H9 (cell line): ENCODE data around the gene UBE2D2. TPM values are rescaled to one million over a fixed set of nuclear protein-coding genes. Genes with fewer than 3 reads are reported as not detected.
A peak's percentile ranks its signal among the peaks of the same experiment; 100 is the strongest.

ENCODE experiments used
- DNase-seq: peaks from one replicate; pipeline ENCODE4 v3.0.0-alpha.2; 2017
- H2AFZ ChIP-seq: one replicate; pipeline ENCODE4 v1.6.1; 2013; ENCODE audit warnings: mild to moderate bottlenecking, low read length, control low read depth, moderate library complexity
- H2AK5ac ChIP-seq: 2 replicates; pipeline ENCODE4 v1.6.1; 2013; ENCODE audit warnings: low read length, control low read depth, mixed read lengths; ENCODE audit not compliant: insufficient read length
- H2BK120ac ChIP-seq: one replicate; pipeline ENCODE4 v1.6.1; 2013; ENCODE audit warnings: low read depth, mild to moderate bottlenecking, low read length, control low read depth, inconsistent platforms; ENCODE audit not compliant: poor library complexity, severe bottlenecking
- H2BK12ac ChIP-seq: 2 replicates; pipeline ENCODE4 v1.6.1; 2013; ENCODE audit warnings: low read length, control low read depth, mixed read lengths, low read depth; ENCODE audit not compliant: insufficient read length
- H2BK15ac ChIP-seq: 2 replicates; pipeline ENCODE4 v1.6.1; 2013; ENCODE audit warnings: low read depth, low read length, control low read depth
- H2BK20ac ChIP-seq: one replicate; pipeline ENCODE4 v1.6.1; 2013; ENCODE audit warnings: low read depth, mild to moderate bottlenecking, low read length, control low read depth, inconsistent platforms; ENCODE audit not compliant: poor library complexity, severe bottlenecking
- H2BK5ac ChIP-seq: 2 replicates; pipeline ENCODE4 v1.6.1; 2013; ENCODE audit warnings: low read length, control low read depth, mixed read lengths; ENCODE audit not compliant: insufficient read length
- H3K14ac ChIP-seq: 2 replicates; pipeline ENCODE4 v1.6.1; 2013; ENCODE audit warnings: low read length, control low read depth; ENCODE audit not compliant: insufficient read depth
- H3K18ac ChIP-seq: 2 replicates; pipeline ENCODE4 v1.6.1; 2013; ENCODE audit warnings: low read depth, mild to moderate bottlenecking, mixed read lengths, low read length, control low read depth; ENCODE audit not compliant: insufficient read length
- H3K23ac ChIP-seq: 2 replicates; pipeline ENCODE4 v1.6.1; 2013; ENCODE audit warnings: low read length, control low read depth, mixed read lengths, low read depth; ENCODE audit not compliant: insufficient read length
- H3K23me2 ChIP-seq: 2 replicates; pipeline ENCODE4 v1.6.1; 2013; ENCODE audit warnings: low read depth, mild to moderate bottlenecking, mixed read lengths, low read length, control low read depth; ENCODE audit not compliant: insufficient read length, poor library complexity, severe bottlenecking
- H3K27ac ChIP-seq: 2 replicates; pipeline ENCODE4 v1.5.1; 2013; ENCODE audit warnings: low read length, control low read depth, mixed read lengths, low read depth; ENCODE audit not compliant: insufficient read length
- H3K27me3 ChIP-seq: 2 replicates; pipeline ENCODE4 v1.6.1; 2013; ENCODE audit warnings: low read length, control low read depth, inconsistent platforms; ENCODE audit not compliant: insufficient read depth
- H3K4ac ChIP-seq: 2 replicates; pipeline ENCODE4 v1.6.1; 2013; ENCODE audit warnings: low read depth, mild to moderate bottlenecking, control low read depth, inconsistent platforms, low read length, moderate library complexity
- H3K4me1 ChIP-seq: 2 replicates; pipeline ENCODE4 v1.6.1; 2013; ENCODE audit warnings: low read length, control low read depth, inconsistent platforms; ENCODE audit not compliant: insufficient read depth
- H3K4me2 ChIP-seq: 2 replicates; pipeline ENCODE4 v1.6.1; 2013; ENCODE audit warnings: low read length, control low read depth, mixed read lengths; ENCODE audit not compliant: insufficient read length, insufficient read depth
- H3K56ac ChIP-seq: 2 replicates; pipeline ENCODE4 v1.6.1; 2013; ENCODE audit warnings: low read depth, mild to moderate bottlenecking, mixed read lengths, low read length, control low read depth; ENCODE audit not compliant: insufficient read length
- H3K79me1 ChIP-seq: 2 replicates; pipeline ENCODE4 v1.6.1; 2013; ENCODE audit warnings: low read depth, mild to moderate bottlenecking, moderate library complexity, low read length, control low read depth, inconsistent platforms; ENCODE audit not compliant: insufficient read depth, poor library complexity, severe bottlenecking
- H3K79me2 ChIP-seq: 2 replicates; pipeline ENCODE4 v1.6.1; 2013; ENCODE audit warnings: low read length, control low read depth, inconsistent platforms; ENCODE audit not compliant: insufficient read depth
- H3K9ac ChIP-seq: 2 replicates; pipeline ENCODE4 v1.6.1; 2013; ENCODE audit warnings: low read length, control low read depth, mixed read lengths; ENCODE audit not compliant: insufficient read length; ENCODE audit errors: extremely low read depth
- H3K9me3 ChIP-seq: one replicate; pipeline ENCODE4 v1.6.1; 2013; ENCODE audit warnings: low read depth, low read length, inconsistent platforms; ENCODE audit not compliant: control insufficient read depth
- H3T11ph ChIP-seq: one replicate; pipeline ENCODE4 v1.6.1; 2013; ENCODE audit warnings: mild to moderate bottlenecking, low read length, control low read depth, inconsistent platforms
- H4K20me1 ChIP-seq: one replicate; pipeline ENCODE4 v1.6.1; 2013; ENCODE audit not compliant: control insufficient read depth, insufficient read length, insufficient read depth
- H4K5ac ChIP-seq: 2 replicates; pipeline ENCODE4 v1.6.1; 2013; ENCODE audit warnings: low read depth, mild to moderate bottlenecking, mixed read lengths, low read length, control low read depth; ENCODE audit not compliant: insufficient read length
- H4K8ac ChIP-seq: replicated peaks from 2 replicates; pipeline ENCODE4 v1.6.1; 2013; ENCODE audit warnings: low read length, control low read depth, mixed read lengths, low read depth; ENCODE audit not compliant: insufficient read length
- H4K91ac ChIP-seq: 2 replicates; pipeline ENCODE4 v1.6.1; 2013; ENCODE audit warnings: low read depth, mild to moderate bottlenecking, moderate library complexity, mixed read lengths, low read length, control low read depth; ENCODE audit not compliant: insufficient read length
- H3K27ac Mint-ChIP-seq, 3 experiments: 2 replicates in 2 of 3; 3 replicates in 1 of 3; pipeline ENCODE4 v1.8.0; 2020 to 2021; ENCODE audit warnings: mixed read lengths in 3 of 3, mild to moderate bottlenecking in 1 of 3, moderate library complexity in 1 of 3
- H3K27me3 Mint-ChIP-seq: 2 replicates; pipeline ENCODE4 v1.8.0; 2021; ENCODE audit warnings: low read depth, mild to moderate bottlenecking, moderate library complexity, mixed read lengths
- H3K36me3 Mint-ChIP-seq, 3 experiments: 2 replicates in 2 of 3; 3 replicates in 1 of 3; pipeline ENCODE4 v1.8.0; 2020 to 2021; ENCODE audit warnings: low read depth in 3 of 3, mixed read lengths in 3 of 3; ENCODE audit not compliant: insufficient read depth in 1 of 3
- H3K4me1 Mint-ChIP-seq, 2 experiments: 2 replicates each; pipeline ENCODE4 v1.8.0; 2020; ENCODE audit warnings: mixed read lengths in 2 of 2
- H3K4me3 Mint-ChIP-seq, 2 experiments: 2 replicates in 1 of 2; 3 replicates in 1 of 2; pipeline ENCODE4 v1.8.0; 2020 to 2021; ENCODE audit warnings: mild to moderate bottlenecking in 2 of 2, mixed read lengths in 2 of 2, moderate library complexity in 1 of 2
- H3K9me3 Mint-ChIP-seq, 2 experiments: 2 replicates in 1 of 2; 3 replicates in 1 of 2; pipeline ENCODE4 v1.8.0; 2020; ENCODE audit warnings: mild to moderate bottlenecking in 2 of 2, mixed read lengths in 2 of 2, moderate library complexity in 1 of 2
- WGBS: extraction: QIAGEN DNeasy Blood & Tissue Kit; methylation state at CpG from one replicate; pipeline ENCODE4 v1.1.7; 2013; ENCODE audit warnings: missing lambda C conversion rate, low lambda C conversion rate, mixed read lengths; ENCODE audit not compliant: insufficient read length; ENCODE audit errors: extremely low coverage; 5-methylcytosine and 5-hydroxymethylcytosine counted together
- total RNA-seq: library from RNA; stranded (reverse); gene quantifications from 2 replicates; pipeline ENCODE4 v1.2.1, GENCODE V29; 2021
- TF ChIP-seq, protein P1 (sequence below): fragments of 200-600 bp; sonication (generic); conservative IDR thresholded peaks from 3 replicates; pipeline ENCODE4 v1.8.0; 2021; ENCODE audit warnings: antibody characterized with exemption, mild to moderate bottlenecking

The UBE2D2 gene
- total RNA-seq, 1 experiment from 2014 or later: 236 TPM

DNA sequence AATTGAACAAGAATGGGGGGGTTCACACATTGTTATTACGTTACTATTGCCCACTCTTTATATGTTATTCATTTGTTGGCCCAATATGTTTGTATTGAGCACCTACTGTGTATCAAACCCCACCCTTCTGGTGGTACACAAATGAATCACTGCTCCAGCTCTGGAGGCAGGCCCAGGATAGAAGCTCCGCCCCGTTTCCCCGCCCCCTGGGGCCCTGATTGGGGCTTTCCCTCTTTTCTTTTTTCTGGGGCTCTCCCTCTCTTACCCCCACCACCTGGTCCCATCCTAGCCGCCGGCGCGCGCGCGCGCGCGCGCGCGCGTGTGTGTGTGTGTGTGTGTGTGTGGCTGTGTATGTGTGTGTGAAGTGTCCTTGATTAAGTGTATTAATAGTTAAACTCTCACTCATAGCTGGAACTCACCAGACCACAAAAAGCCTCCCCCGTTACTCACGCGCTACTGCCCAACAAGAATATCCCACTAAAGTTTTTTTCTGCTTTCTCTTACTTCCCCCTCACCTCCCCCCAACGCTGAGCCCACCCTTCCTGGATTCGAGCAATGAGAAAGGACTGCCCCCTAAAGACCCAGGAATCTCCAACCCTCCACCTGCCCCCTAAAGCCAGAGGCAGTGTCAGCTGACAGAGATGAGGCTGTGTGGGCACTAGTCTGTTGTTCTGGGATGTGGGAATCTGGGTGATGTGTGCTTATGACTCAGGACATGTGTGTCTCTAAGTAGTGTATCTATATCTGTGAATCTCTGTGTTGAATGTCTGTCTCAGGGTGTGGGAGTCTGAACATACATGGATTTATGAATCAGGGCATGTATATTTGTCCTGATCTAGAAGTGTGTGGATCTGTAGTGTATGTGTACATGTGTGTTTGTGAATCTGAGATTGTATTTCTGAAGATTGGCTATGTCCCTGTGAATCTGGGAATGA is 91.0 kb downstream of the UBE2D2 start:
- no peak overlapping the region for H3K27ac ChIP-seq
- peaks cover 8% of the 10 kb centered on the region for H3K27me3 Mint-ChIP-seq
- peak; percentile 81 for DNase-seq
- no peak overlapping the region for H3K4ac ChIP-seq
- no peak overlapping the region for H2BK15ac ChIP-seq
- peak overlapping the region; percentile 81 for H3K4me2 ChIP-seq
- peaks cover 5% of the 10 kb centered on the region for H4K20me1 ChIP-seq
- H2BK5ac ChIP-seq: no peak overlapping the region
- peaks cover 0 to 4% of the 10 kb centered on the region in 2 experiments; a peak in 2 of 5 replicates for H3K9me3 Mint-ChIP-seq
- no peak overlapping the region for H2BK120ac ChIP-seq
- no peak overlapping the region for H2BK12ac ChIP-seq
- no peaks in the 10 kb centered on the region for H3K9me3 ChIP-seq
- no peak overlapping the region for H3K23ac ChIP-seq
- H2AK5ac ChIP-seq: no peak overlapping the region
- H3K27me3 ChIP-seq: no peaks in the 10 kb centered on the region; the same call in 1 of the 2 replicates
- no CpG with 5 or more reads among the region's 23 CpGs for WGBS
- TF ChIP-seq, protein P1, sequence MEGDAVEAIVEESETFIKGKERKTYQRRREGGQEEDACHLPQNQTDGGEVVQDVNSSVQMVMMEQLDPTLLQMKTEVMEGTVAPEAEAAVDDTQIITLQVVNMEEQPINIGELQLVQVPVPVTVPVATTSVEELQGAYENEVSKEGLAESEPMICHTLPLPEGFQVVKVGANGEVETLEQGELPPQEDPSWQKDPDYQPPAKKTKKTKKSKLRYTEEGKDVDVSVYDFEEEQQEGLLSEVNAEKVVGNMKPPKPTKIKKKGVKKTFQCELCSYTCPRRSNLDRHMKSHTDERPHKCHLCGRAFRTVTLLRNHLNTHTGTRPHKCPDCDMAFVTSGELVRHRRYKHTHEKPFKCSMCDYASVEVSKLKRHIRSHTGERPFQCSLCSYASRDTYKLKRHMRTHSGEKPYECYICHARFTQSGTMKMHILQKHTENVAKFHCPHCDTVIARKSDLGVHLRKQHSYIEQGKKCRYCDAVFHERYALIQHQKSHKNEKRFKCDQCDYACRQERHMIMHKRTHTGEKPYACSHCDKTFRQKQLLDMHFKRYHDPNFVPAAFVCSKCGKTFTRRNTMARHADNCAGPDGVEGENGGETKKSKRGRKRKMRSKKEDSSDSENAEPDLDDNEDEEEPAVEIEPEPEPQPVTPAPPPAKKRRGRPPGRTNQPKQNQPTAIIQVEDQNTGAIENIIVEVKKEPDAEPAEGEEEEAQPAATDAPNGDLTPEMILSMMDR: no peak
- H3K27ac Mint-ChIP-seq: peak overlapping the region in 1 of 3 experiments; percentile 91; a peak in 4 of 7 replicates
- no peak overlapping the region for H3T11ph ChIP-seq
- H3K36me3 Mint-ChIP-seq: peaks cover 0 to 6% (median 0%) of the 10 kb centered on the region in 3 experiments; a peak in 1 of 7 replicates
- H4K91ac ChIP-seq: no peak overlapping the region
- H3K79me1 ChIP-seq: peaks cover 17% of the 10 kb centered on the region
- H3K4me1 ChIP-seq: peaks cover 31% of the 10 kb centered on the region
- no peak overlapping the region for H2BK20ac ChIP-seq
- H3K18ac ChIP-seq: no peak overlapping the region
- H4K8ac ChIP-seq: no peak overlapping the region
- H3K9ac ChIP-seq: no peak overlapping the region
- no peak overlapping the region for H3K14ac ChIP-seq
- no peak overlapping the region for H4K5ac ChIP-seq
- peaks cover 57 to 65% of the 10 kb centered on the region in 2 experiments for H3K4me1 Mint-ChIP-seq
- H3K56ac ChIP-seq: no peak overlapping the region
- peaks cover 25% of the 10 kb centered on the region for H3K23me2 ChIP-seq
- peaks cover 44% of the 10 kb centered on the region; the same call in 1 of the 2 replicates for H3K79me2 ChIP-seq
- H3K4me3 Mint-ChIP-seq: peak overlapping the region; percentile 97 to 99
- no peak overlapping the region for H2AFZ ChIP-seq
